ENCODE results near the gene NPAS3.

DNA sequence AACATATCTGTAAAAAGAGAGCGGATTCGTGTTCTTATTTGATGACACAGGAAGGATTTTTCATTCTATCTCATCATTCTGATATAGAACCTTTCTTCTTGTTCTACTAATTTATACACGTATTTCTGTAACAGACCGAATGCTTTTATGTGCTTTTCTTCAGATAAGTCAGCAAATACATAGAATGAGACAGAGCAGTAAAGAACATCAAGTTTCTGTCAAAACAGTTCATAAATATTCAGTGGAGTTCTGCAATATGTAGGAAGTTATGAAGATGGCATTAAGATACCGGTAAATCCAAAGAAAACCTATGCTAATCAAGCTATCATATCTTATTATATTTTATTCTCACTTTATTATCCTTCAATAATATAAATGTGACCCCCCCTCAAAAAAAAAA, 731.6 kb downstream of the NPAS3 start:
- TF ChIP-seq, protein P1, sequence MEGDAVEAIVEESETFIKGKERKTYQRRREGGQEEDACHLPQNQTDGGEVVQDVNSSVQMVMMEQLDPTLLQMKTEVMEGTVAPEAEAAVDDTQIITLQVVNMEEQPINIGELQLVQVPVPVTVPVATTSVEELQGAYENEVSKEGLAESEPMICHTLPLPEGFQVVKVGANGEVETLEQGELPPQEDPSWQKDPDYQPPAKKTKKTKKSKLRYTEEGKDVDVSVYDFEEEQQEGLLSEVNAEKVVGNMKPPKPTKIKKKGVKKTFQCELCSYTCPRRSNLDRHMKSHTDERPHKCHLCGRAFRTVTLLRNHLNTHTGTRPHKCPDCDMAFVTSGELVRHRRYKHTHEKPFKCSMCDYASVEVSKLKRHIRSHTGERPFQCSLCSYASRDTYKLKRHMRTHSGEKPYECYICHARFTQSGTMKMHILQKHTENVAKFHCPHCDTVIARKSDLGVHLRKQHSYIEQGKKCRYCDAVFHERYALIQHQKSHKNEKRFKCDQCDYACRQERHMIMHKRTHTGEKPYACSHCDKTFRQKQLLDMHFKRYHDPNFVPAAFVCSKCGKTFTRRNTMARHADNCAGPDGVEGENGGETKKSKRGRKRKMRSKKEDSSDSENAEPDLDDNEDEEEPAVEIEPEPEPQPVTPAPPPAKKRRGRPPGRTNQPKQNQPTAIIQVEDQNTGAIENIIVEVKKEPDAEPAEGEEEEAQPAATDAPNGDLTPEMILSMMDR (IDR thresholded peaks at IDR 0.05; ENCODE audit: low read depth, low read length, missing input control), result no peak
- TF ChIP-seq, protein P2, sequence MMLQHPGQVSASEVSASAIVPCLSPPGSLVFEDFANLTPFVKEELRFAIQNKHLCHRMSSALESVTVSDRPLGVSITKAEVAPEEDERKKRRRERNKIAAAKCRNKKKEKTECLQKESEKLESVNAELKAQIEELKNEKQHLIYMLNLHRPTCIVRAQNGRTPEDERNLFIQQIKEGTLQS (IDR thresholded peaks at IDR 0.05), result no peak
- no peak for TF ChIP-seq SP1 (IDR thresholded peaks at IDR 0.05)

Data from liver (tissue), 3 donors.